ENCODE data around the gene PTGES3. TPM values are rescaled to one million over a fixed set of nuclear protein-coding genes. Genes with fewer than 3 reads are reported as not detected.
A peak's percentile ranks its signal among the peaks of the same experiment; 100 is the strongest.

PTGES3 gene
- total RNA-seq, 4 donors from 2014 or later = 40.4 to 168 (median 102) TPM

DNA sequence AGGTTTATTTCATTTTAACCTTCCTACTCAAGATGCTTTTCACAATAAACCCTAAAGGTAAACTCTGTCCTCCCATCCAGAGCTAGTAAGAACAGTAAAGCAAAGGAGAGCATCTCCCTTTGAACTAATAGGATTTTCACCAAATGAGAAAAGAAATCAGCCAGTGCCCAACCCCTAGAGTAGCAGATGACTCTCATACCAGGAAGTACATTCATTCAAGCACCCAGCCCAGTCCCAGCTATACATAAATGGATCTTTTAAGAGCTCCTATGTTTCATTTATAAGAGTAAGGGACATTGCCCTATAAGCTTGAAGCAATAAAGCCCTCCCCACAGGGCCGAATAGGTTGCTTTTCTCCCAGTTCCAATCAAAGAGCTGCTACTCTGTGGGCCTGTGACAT is 65.5 kb downstream of the PTGES3 start:
- intact Hi-C loops (cut with DNase I; ENCODE audit: low total_unique reads) (no loop called here), in situ Hi-C loops (cut with MboI; ENCODE audit: low pct_ligation_motif_present in 1 of 4, low pct_unique_long_range_greater_than_20kb in 1 of 4, low sequenced_read_pairs in 3 of 4) (no loop called here)
- no peaks in the 10 kb centered on the region for H3K27me3 ChIP-seq
- DNase-seq = no peak
- H3K27ac ChIP-seq = peak overlapping the region in 1 of 4 donors; percentile 9
- TF ChIP-seq EP300 (IDR thresholded peaks at IDR 0.05; ENCODE audit: low read depth) (no peak), POLR2A (IDR thresholded peaks at IDR 0.05) (no peak), POLR2AphosphoS5 (IDR thresholded peaks at IDR 0.05) (no peak)
- TF ChIP-seq, protein P1, sequence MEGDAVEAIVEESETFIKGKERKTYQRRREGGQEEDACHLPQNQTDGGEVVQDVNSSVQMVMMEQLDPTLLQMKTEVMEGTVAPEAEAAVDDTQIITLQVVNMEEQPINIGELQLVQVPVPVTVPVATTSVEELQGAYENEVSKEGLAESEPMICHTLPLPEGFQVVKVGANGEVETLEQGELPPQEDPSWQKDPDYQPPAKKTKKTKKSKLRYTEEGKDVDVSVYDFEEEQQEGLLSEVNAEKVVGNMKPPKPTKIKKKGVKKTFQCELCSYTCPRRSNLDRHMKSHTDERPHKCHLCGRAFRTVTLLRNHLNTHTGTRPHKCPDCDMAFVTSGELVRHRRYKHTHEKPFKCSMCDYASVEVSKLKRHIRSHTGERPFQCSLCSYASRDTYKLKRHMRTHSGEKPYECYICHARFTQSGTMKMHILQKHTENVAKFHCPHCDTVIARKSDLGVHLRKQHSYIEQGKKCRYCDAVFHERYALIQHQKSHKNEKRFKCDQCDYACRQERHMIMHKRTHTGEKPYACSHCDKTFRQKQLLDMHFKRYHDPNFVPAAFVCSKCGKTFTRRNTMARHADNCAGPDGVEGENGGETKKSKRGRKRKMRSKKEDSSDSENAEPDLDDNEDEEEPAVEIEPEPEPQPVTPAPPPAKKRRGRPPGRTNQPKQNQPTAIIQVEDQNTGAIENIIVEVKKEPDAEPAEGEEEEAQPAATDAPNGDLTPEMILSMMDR (IDR thresholded peaks at IDR 0.05) = no peak
- no peaks in the 10 kb centered on the region for H3K9me3 ChIP-seq
- peaks cover 9 to 59% (median 21%) of the 10 kb centered on the region in 4 donors for H3K4me1 ChIP-seq
- WGBS, 2 donors (ENCODE audit: low coverage in 1 of 2) = 52% methylated on average over 1 of the region's 1 CpG; no CpG with 5 or more reads in 1 of the 2 donors
- H3K36me3 ChIP-seq = peaks cover 0 to 46% (median 6%) of the 10 kb centered on the region in 4 donors
- H3K4me3 ChIP-seq = no peak overlapping the region

DNA sequence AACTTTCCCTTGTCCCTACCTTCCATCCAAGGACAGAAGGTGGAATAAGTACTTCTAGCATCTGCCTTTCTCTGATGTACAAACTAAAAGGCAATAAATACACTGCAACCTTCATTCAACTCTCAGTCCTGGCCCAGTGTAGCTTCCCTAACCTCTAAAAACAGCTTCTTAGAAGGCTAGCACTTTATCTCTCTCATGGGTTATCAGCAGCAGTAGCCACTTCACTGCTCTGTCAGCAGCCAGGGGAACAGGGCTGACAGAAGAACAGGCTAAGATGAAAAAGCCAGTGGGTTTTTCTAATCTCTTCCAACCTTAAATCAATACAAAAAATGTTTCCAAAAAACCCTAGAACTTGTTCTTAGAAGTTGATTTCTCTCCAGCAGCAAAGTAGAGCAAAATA is 71.2 kb downstream of the PTGES3 start:
- no peaks in the 10 kb centered on the region for H3K27me3 ChIP-seq
- no peak overlapping the region for H3K4me3 ChIP-seq
- intact Hi-C loops (cut with DNase I; ENCODE audit: low total_unique reads) (no loop called here), in situ Hi-C loops (cut with MboI; ENCODE audit: low pct_ligation_motif_present in 1 of 4, low pct_unique_long_range_greater_than_20kb in 1 of 4, low sequenced_read_pairs in 3 of 4) (no loop called here)
- H3K27ac ChIP-seq = no peak overlapping the region
- H3K36me3 ChIP-seq = peaks cover 3 to 88% (median 35%) of the 10 kb centered on the region in 4 donors
- H3K4me1 ChIP-seq = peaks cover 0 to 8% (median 0%) of the 10 kb centered on the region in 4 donors
- H3K9me3 ChIP-seq = no peaks in the 10 kb centered on the region
- DNase-seq = no peak
- TF ChIP-seq, protein P1 (IDR thresholded peaks at IDR 0.05) = no peak
- no peak for TF ChIP-seq POLR2AphosphoS5 (IDR thresholded peaks at IDR 0.05)
- no peak for TF ChIP-seq POLR2A (IDR thresholded peaks at IDR 0.05)

DNA sequence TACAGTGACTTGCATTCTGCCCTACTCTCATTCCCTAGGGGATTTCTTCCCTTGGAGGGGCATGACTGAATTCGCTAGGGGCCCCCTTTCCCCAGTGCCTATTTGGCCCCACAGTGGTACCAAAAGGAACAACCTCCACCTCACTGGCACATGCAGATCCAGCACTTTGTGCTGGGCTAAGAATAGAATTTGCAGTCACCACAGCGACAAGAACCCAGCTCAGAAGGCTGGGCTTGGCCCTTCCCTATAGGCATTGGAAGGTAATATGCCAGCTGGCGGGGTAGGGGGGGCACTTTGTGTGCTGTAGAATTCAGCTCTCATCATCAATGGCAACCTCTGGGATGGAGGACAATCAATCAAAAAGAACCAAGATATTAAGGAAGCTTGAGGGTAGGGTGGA is 71.8 kb downstream of the PTGES3 start:
- H3K9me3 ChIP-seq = no peaks in the 10 kb centered on the region

GRCh38 chr12:56614627-56615026 is 73.5 kb downstream of the PTGES3 start:
- no peak overlapping the region for H3K27ac ChIP-seq

More for the DNA sequence above, 71.8 kb downstream of the PTGES3 start:
- H3K36me3 ChIP-seq = peaks cover 3 to 88% (median 38%) of the 10 kb centered on the region in 4 donors
- TF ChIP-seq POLR2AphosphoS5 (IDR thresholded peaks at IDR 0.05) (no peak), EP300 (IDR thresholded peaks at IDR 0.05; ENCODE audit: low read depth) (no peak), POLR2A (IDR thresholded peaks at IDR 0.05) (no peak)
- TF ChIP-seq, protein P1 (IDR thresholded peaks at IDR 0.05) = no peak
- intact Hi-C loops (cut with DNase I; ENCODE audit: low total_unique reads) = no loop called here
- in situ Hi-C loops (cut with MboI; ENCODE audit: low pct_ligation_motif_present in 1 of 4, low pct_unique_long_range_greater_than_20kb in 1 of 4, low sequenced_read_pairs in 3 of 4) = no loop called here
- WGBS, 2 donors (ENCODE audit: low coverage in 1 of 2) = 90% methylated on average over 3 of the region's 3 CpGs; no CpG with 5 or more reads in 1 of the 2 donors
- H3K27ac ChIP-seq = no peak overlapping the region
- no peak for DNase-seq
- no peaks in the 10 kb centered on the region for H3K27me3 ChIP-seq
- H3K4me3 ChIP-seq = no peak overlapping the region
- peaks cover 0 to 8% (median 0%) of the 10 kb centered on the region in 4 donors for H3K4me1 ChIP-seq

More at GRCh38 chr12:56614627-56615026, 73.5 kb downstream of the PTGES3 start:
- intact Hi-C loops (cut with DNase I; ENCODE audit: low total_unique reads) = no loop called here
- no peak for DNase-seq
- WGBS, 2 donors (ENCODE audit: low coverage in 1 of 2) = 73 to 84% methylated on average over 3 to 8 of the region's 8 CpGs
- H3K4me1 ChIP-seq = peaks cover 0 to 8% (median 0%) of the 10 kb centered on the region in 4 donors
- no peak overlapping the region for H3K4me3 ChIP-seq
- H3K27me3 ChIP-seq = no peaks in the 10 kb centered on the region
- H3K9me3 ChIP-seq = no peaks in the 10 kb centered on the region
- in situ Hi-C loops (cut with MboI; ENCODE audit: low pct_ligation_motif_present in 1 of 4, low pct_unique_long_range_greater_than_20kb in 1 of 4, low sequenced_read_pairs in 3 of 4) = no loop called here
- H3K36me3 ChIP-seq = peaks cover 3 to 94% (median 43%) of the 10 kb centered on the region in 4 donors
- TF ChIP-seq, protein P1 (IDR thresholded peaks at IDR 0.05) = no peak
- no peak for TF ChIP-seq POLR2A (IDR thresholded peaks at IDR 0.05)
- TF ChIP-seq POLR2AphosphoS5 (IDR thresholded peaks at IDR 0.05) = no peak
- TF ChIP-seq EP300 (IDR thresholded peaks at IDR 0.05; ENCODE audit: low read depth) = no peak

Small RNAs within 50 kb of the gene (small RNA-seq; reads per million reads assigned to genes)
- gene RN7SL809P (0 reads per million in 4 donors), gene SNORD59A (4,172 to 47,405 (median 16,550) reads per million in 4 donors)

Other genes with a start within 250 kb of the PTGES3 start
- 1 to 10 TPM in 3 of 4 donors, under 1 TPM in 1; 0.75 to 7.8 (median 3.9) TPM for gene TIMELESS, start 238.9 kb downstream of the PTGES3 start, total RNA-seq
- not detected for gene MIP, start 233.6 kb downstream of the PTGES3 start, total RNA-seq
- 10 to 100 TPM in 1 of 4 donors, 1 to 10 TPM in 3; 3.0 to 11.5 (median 3.9) TPM for gene SPRYD4, start 219.7 kb downstream of the PTGES3 start, total RNA-seq
- gene GLS2, start 200.1 kb downstream of the PTGES3 start, total RNA-seq = under 1 TPM in 2 of 4 donors, not detected in 2; 0.41 to 0.95 TPM
- 10 to 100 TPM; 17.3 to 55.1 (median 25.2) TPM for gene RBMS2, start 166.5 kb downstream of the PTGES3 start, total RNA-seq
- gene BAZ2A, start 58.0 kb downstream of the PTGES3 start, total RNA-seq = 100 to 1,000 TPM; 108 to 261 (median 124) TPM
- gene ATP5F1B, start 42.3 kb downstream of the PTGES3 start, total RNA-seq = 1,000 to 10,000 TPM in 1 of 4 donors, 100 to 1,000 TPM in 3; 442 to 1,000 (median 608) TPM
- gene NACA, start 37.0 kb upstream of the PTGES3 start, total RNA-seq = 1,000 to 10,000 TPM in 1 of 4 donors, 100 to 1,000 TPM in 3; 187 to 1,049 (median 756) TPM
- gene PRIM1, start 64.0 kb upstream of the PTGES3 start, total RNA-seq = 10 to 100 TPM in 1 of 4 donors, 1 to 10 TPM in 2, not detected in 1; 1.4 to 10.6 (median 5.6) TPM
- gene HSD17B6, start 75.0 kb upstream of the PTGES3 start, total RNA-seq = 1 to 10 TPM in 3 of 4 donors, not detected in 1; 1.8 to 6.5 (median 5.3) TPM
- gene SDR9C7, start 246.1 kb upstream of the PTGES3 start, total RNA-seq = not detected

Data from transverse colon (tissue), 4 donors.